PC-9 (cell line): ENCODE data around the gene TBC1D5.

Experiments used
- EZH2 ChIP-seq: fragments of 200-600 bp; sonication (generic); IDR thresholded peaks from 2 replicates; pipeline ENCODE4 v1.8.0; 2017; ENCODE audit warnings: antibody characterized with exemption, low read depth
- TF ChIP-seq, protein P1 (sequence below): fragments of 200-600 bp; sonication (generic); conservative IDR thresholded peaks from 2 replicates; pipeline ENCODE4 v1.6.1; 2017; ENCODE audit warnings: mixed run types, antibody characterized with exemption, mild to moderate bottlenecking, moderate library complexity

DNA sequence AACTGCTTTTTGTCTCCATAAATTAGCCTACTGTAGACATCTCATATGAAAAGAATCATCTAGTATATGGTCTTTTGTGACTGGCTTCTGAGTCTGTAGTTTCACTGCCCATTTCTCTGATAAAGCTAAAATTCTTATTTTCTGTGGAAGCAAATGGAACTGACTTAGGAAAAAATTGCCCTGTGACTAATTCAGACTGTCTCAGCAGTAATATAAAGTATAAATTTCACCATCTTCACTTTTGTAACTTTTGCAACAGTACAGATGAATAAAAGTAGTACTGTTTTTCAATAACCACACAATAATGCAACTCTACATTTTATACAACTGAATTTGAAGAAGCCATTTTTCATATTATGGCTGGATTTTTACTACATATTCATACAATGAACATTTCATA lies 104.1 kb downstream of the TBC1D5 start:
- TF ChIP-seq, protein P1, sequence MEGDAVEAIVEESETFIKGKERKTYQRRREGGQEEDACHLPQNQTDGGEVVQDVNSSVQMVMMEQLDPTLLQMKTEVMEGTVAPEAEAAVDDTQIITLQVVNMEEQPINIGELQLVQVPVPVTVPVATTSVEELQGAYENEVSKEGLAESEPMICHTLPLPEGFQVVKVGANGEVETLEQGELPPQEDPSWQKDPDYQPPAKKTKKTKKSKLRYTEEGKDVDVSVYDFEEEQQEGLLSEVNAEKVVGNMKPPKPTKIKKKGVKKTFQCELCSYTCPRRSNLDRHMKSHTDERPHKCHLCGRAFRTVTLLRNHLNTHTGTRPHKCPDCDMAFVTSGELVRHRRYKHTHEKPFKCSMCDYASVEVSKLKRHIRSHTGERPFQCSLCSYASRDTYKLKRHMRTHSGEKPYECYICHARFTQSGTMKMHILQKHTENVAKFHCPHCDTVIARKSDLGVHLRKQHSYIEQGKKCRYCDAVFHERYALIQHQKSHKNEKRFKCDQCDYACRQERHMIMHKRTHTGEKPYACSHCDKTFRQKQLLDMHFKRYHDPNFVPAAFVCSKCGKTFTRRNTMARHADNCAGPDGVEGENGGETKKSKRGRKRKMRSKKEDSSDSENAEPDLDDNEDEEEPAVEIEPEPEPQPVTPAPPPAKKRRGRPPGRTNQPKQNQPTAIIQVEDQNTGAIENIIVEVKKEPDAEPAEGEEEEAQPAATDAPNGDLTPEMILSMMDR = no peak
- TF ChIP-seq EZH2 = no peak
